ENCODE measurements around the gene AFAP1.

The AFAP1 gene

DNA sequence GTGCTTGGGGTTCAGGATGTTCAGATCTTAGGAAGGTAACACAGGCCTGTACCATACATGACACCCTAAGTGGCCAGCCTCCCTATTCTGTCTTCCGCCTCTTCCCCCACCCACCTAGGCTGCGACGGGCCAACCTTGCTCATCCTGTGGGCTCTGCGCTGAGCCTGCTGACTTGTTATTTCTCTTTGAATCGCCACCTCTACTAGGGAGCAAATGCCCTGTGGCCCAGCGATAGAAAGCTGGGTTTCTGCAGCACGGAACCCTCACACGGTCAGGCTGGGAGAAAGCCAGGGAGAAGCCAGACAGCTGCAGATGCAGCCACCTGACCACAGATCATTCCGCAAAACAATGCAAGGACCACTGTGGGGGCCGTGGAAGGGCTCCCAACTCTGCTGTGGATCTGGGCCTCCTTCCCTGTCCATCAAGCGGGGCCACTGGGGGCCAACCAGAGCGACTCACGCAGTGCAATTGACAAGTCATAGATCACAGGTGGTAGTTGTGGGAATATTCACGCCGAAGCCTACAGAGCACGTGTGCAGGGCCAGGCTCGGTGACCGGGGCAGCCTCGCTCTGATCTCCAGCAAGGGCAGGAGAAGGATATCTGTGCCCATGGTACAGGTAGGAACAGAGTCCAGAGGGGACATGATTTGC, 227.5 kb downstream of the AFAP1 start:
- in situ Hi-C loops (cut with HindIII; ENCODE audit: low sequenced_read_pairs): no loop called here

DNA sequence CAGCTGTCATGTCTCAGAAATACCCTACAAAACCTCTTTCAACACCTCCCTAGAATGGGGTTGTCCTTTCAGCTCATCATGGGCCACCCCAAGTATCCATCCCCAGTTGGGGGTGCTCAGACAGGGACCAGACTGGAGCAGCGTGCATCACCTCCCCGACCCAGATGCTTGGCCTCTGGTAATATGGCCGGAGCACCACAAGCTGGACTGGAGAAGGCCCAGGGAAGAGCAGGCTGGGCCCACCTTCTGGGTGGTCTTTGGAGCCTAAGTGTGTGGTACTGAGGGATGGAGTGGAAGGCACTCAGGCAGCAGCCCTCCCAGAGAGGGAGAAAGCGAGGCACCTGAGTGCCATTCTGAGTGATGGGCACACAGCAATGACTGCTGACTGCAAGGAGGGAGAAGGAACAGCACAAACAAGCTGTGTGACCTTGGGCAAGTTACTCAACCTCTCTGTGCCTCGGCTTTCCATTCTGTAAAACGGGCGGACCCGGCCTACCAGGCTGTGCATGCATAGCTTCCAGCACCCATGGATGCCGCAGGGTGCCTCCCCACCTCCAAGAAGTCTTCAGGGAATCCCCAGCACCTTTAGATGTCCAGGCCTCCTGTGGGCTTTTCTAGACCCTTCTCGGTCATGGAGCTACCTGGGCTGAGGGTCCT, 228.2 kb downstream of the AFAP1 start:
- in situ Hi-C loops (cut with HindIII; ENCODE audit: low sequenced_read_pairs): no loop called here

- in situ Hi-C loops (cut with HindIII; ENCODE audit: low sequenced_read_pairs): no loop called here
These were observed 228.9 kb downstream of the AFAP1 start for GRCh38 chr4:7710576-7711306.

- in situ Hi-C loops (cut with HindIII; ENCODE audit: low sequenced_read_pairs): no loop called here
These were observed 229.5 kb downstream of the AFAP1 start for GRCh38 chr4:7710126-7710525.

DNA sequence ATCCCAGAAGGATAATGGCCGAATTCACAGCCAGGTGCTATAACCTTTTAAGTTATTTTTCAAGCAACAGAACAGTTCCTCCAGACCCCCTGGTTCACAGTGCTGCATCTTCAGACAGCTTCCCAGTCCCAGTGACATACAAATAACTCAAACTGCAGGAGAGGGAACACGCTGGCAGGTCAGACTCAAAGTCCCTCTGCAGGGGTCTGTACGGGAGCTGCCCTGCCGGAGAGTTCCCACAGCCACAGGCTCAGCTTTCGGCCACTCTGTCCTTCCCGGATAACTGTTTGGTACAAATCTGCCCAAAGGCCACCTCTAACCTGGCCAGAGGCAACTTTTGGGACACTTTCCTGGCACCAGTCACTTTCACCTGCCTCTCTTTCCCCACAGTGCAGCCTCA, 230.2 kb downstream of the AFAP1 start:
- in situ Hi-C loops (cut with HindIII; ENCODE audit: low sequenced_read_pairs): no loop called here

DNA sequence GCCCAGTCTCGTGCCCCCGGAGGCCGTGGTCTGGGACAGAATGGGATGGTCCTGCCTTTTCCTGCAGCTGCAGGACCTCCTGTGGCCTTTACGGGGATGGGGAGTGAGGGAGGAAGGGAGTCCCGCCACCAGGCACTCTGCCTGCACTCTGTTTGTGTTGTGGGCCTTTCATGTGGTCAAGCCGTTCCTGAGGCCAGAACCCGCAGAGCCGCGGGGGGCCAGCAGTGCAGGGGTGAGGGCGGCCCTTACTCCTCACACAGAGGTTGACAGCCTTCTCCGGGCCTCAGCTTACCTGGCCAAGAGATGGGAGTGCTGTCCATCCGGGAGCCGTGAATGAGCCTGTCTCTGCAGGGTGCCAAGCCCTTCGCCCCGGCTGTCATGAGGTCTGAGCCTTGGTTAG, 230.7 kb downstream of the AFAP1 start:
- in situ Hi-C loops (cut with HindIII; ENCODE audit: low sequenced_read_pairs): no loop called here
